GM21447 (cell line): Measurements from ENCODE around the gene FRAS1.
"Not testable (repeated sequence)": the region's sequence is repeated elsewhere in the genome, so short reads cannot be mapped to it uniquely, and the experiment has no call there.

Source experiments
- ATAC-seq: cut with Tn5 transposase; IDR thresholded peaks from one replicate; pipeline ENCODE4 v1.9.1; 2021; ENCODE audit not compliant: unreplicated experiment

FRAS1 gene

DNA sequence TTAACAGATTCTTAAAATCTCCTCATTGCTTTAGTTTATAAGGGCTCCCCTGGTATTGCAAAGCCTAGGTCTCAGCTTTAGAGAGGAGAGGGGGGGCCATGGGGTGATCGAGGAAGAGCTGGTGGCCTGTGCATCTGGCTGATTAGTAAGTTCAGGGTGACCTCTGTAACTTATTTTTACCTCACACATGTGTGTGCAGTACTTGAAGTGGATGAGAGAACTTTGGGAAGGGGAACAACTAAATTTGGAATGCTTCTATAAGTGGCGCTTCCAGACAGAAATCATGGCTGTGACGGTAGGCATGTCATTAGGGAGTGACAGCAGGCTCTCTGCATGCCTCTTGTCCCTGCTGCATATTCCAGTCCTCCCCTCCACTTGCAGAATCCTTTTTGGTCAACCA lies 41.9 kb downstream of the FRAS1 start:
- ATAC-seq, result no peak

DNA sequence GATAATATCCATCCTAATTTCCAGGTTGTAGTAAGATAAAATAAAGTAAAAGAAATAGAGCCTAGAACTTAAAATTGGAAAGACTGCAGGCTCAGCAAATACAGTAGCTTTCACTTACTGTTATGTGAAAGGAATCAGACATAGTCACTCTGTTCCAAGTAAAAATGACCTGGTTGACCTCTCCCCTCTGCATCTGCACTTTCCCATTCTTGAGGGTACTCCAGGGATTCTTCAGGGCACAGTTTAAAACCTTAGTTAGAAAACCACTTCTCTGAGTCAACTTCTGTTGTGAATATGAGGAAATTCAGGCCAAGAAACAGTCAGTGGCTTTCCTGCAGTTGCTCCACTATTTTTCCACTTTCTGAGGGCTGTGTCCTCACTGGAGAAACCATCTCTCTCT lies 42.9 kb downstream of the FRAS1 start:
- no peak for ATAC-seq

DNA sequence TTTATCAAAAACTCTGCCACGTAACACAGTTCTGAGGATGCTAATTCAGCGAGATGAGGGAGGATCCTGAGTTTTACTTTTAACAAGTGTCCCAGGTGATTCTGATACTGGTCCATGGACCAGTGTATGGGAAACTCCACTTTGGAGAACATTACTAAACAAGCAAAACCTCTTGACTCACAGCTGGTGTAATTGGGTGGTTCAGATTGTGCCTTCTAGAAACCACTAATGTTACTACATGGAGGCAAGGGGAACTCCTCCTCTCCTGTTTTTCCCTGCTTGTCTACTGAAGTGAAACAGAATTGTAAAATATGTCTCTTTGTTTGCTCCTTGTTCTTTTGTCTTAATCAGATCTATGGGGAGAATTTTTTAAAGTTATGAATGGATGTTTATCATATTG lies 62.6 kb downstream of the FRAS1 start:
- no peak for ATAC-seq

DNA sequence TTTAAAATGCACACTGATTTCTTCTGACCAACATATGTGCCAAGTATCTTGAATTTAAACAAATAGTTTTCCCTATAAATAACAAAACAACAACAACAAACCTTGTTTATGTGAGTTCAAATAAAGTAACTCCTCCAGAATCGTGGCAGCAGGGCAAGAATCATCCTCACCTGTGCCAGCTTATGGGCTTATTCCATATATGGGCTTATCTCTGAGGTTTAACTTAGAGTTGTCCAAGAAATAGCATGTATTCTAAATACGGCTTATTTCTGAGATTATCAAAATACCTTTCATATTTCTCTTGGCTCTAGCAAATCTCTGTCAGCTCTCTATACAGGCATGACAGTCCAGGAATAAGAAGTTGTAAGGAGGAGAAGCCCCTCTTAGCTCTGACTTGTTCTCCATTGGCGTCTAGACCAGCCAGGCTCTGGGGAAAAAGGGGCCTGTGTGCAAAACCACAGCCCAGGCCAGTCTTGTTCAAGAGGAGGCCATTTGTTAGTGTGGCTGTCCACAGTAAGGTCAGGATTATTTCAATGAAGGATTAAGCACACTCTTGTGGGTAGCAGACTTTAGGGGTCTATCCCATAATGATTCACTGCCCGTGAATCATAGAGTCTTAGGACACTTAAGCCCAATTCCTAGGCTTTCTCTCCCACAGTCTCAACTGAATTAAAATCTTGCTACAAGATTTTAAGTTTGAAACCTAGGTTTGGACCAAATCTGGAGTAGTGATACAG lies 63.2 kb downstream of the FRAS1 start:
- no peak for ATAC-seq

DNA sequence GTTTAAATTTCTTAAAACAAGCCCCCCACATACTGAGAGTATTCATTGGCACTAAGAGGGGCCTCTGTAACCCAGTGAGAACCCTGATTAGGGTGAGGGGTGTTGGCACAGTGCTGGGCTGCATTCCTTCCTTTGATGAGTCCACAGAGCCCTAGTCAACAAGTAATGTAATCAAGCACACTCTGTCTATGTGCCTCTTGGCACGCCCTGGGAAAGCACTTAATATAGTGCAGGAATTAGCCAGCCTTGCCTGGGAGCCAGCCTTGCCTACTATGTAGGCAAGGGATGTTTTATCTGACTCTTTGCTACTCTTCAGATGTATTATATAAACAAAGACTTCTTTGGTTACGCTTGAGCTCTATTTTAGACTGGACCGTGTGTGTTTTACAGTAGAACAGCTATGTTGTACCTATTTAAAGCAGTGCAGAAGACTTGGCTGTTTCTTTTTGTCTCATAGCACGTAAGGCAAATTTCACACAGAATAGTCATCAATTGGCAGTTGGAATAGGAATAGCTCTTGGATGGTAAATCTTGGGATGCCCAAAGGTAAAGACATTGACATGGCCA lies 64.3 kb downstream of the FRAS1 start:
- no peak for ATAC-seq

DNA sequence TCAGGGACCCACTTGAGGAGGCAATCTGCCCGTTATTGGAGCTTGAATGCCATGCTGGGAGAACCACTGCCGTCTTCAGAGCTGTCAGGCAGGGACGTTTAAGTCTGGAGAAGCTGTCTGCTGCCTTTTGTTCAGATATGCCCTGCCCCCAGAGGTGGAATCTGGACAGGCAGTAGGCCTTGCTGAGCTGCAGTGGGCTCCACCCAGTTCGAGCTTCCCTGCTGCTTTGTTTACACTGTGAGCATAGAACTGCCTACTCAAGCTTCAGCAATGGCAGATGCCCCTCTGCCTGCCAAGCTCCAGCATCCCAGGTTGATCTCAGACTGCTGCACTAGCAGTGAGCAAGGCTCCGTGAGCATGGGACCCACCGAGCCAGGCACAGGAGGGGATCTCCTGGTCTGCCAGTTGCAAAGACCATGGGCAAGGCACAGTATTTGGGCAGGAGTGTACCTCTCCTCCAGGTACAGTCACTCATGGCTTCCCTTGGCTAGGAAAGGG lies 68.8 kb downstream of the FRAS1 start:
- ATAC-seq, result not testable (repeated sequence)

DNA sequence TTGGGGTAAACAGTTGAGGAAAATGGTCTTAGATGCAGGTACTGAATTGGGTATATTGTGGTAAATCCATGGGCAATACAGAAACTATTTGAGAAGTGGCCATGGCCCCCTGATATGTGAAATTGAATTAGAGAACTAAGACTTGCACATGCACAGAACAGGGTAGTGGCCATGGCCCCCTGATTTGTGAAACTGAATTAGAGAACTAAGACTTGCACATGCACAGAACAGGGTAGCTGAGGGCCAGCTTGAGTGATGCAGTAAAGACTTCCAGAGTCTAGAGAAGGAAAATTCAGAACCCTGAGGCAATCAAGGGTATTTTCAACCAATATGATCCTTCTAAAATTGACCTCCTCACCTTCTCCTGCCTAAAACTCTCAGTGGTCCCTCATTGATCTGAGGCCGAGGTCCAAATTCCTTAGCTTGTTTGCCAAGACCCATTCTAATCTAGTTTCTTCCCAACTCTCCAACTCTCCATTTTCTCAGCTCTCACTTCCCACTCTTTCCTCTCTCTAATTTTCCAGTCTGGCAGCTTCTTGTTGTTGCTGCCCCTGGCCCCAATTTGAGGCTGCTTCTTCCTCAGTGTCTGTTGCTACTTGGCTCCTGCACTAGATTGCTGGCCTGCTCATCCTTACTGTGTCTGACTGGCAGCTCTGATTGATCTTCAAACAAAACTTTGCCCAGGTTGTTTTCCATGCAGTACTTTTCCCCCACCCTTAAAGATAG lies 72.4 kb downstream of the FRAS1 start:
- ATAC-seq, result no peak

DNA sequence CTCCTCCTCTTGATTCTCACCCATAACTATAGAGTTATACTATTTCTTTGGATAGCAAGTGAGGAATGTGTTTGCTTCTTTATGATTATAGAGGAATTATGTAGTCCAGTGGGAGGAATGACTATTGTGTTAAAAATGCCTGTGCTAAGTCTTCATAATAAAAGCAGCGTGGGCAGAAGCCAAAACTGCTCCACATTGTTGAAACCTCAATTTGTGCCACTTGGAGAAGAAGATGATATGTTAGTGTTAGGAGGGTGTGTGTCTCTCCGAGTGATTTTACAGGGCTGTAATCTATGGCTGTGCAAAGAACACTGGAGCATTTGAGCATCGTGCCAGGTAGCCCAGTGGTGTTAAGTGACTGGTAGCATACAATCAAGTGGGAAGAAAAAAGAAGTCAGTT lies 74.3 kb downstream of the FRAS1 start:
- ATAC-seq, result no peak

DNA sequence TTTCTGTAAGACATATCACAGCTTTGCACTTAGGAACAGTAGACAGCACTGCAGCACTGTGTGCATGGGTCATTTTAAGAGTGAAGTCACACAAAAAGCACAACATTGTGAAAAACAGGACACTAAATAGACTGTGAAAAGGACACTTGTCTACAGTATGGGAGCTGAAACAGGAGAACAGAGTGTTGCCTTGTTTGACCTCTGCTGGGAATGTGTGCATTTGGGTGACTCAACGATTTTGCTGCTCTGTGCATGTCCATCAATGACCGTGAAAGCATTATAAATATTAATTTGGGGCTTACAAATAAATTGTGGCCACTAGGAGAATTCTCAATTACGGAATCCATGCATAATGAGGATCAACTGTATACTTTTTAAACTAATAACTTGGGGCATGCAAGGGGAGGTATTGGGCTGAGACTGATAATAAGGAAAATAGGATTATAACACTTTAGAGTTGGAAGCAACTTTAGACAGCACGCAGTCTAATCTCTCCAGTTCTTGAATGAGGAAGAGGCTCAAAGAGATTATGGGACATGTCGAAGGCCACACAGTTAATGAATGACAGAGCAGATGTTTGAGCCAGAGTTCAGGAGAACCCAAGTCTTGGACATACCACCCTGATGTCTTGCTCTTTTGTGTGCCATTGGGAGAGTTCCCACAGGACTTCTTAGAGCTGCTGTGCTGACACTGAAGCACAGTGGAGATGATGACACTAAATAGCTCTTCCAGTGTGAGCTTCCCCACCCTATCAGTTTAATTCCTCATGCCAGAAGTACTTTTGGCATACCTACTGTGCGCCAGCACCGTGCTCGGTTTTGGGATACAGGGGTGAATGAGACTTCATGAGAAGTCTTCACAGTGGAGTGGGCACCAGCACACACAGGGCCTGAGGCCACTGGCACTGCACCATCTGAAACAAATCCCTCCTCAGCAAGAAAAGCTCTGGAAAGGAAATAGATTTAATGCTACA lies 79.3 kb downstream of the FRAS1 start:
- no peak for ATAC-seq

DNA sequence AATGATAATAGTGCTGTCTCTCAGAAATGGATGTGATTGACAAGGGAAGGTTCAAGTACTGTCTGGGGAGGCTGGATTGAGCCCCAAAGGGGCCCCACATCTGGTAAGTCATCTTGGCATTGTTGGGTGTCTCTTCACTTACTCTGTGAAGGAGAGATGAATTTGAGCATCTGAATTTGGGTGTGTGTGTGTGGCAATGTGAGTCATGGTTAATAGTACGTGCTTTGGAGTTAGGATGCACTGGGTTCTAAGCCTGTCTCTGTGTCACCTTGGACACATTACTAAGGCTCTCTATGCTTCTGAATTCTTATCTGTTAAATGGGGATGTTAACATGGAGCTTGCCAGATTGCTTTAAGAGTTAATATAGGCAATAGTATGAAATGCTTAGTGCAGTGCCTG lies 80.4 kb downstream of the FRAS1 start:
- no peak for ATAC-seq

DNA sequence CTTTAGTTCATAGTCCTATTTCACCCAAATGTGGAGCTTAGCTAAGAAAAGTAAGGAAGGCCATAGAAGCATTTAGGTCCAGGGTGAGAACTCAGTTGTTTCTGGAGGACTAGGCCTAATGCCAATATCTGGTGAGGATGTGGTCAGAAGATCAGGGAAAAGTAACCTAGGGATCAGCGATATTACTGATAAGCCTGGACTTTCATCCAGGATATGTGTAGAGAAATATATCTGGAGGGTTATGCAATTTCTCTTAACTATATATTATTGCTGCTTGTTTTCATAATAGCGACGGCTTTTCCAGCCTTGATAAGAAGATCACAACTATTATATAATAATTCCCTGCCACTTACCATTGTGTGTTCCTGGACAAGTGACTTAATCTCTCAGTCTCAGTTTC lies 81.1 kb downstream of the FRAS1 start:
- no peak for ATAC-seq

DNA sequence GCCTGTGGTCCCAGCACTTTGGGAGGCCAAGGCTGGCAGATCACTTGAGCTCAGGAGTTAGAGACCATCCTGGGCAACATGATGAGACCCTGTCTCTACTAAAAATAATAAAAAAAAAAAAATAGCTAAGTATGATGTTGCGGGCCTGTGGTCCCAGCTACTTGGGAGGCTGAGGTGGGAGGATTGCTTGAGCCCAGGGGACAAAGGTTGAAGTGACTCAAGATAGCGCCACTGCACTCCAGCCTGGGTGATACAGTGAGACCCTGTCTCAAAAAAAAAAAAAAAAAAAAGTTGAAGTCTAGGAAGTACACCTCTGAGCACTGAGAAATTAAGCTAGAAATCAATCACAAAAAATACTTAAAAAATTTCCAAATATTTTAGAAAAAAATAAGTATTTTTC lies 86.5 kb downstream of the FRAS1 start:
- ATAC-seq, result no peak

DNA sequence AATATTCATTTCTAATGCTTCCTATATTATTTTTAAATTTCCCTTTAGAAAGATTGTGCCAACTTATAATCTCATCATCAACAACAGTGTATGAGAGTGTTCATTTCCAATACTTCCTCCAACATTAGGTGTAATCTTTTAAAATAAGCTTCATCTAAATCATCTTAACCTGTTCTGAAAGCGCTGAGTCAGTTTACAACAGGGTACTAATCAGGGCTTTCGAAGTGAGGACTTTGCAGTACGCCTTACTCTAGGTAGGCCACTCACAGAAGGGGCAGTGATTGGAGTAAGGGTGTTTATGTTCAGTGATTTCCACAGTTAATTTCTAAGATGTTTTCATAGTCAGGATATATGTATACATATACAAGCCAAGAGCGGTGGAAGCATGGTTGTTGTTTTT lies 87.9 kb downstream of the FRAS1 start:
- no peak for ATAC-seq

DNA sequence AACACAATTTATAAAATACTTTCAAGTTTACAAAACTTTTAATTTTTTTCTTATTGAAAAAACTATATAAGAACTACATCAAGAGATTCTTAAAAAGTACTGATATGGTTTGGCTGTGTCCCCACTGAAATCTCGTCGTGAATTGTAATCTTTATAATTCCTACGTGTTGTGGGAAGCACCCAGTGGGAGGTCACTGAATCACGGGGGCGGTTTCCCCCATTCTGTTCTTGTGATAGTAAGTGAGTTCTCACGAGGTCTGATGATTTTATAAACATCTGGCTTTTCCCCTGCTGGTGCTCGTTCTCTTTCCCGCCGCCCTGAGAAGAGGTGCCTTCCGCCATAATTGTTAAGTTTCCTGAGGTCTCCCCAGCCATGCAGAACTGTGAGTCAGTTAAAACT lies 88.5 kb downstream of the FRAS1 start:
- no peak for ATAC-seq

DNA sequence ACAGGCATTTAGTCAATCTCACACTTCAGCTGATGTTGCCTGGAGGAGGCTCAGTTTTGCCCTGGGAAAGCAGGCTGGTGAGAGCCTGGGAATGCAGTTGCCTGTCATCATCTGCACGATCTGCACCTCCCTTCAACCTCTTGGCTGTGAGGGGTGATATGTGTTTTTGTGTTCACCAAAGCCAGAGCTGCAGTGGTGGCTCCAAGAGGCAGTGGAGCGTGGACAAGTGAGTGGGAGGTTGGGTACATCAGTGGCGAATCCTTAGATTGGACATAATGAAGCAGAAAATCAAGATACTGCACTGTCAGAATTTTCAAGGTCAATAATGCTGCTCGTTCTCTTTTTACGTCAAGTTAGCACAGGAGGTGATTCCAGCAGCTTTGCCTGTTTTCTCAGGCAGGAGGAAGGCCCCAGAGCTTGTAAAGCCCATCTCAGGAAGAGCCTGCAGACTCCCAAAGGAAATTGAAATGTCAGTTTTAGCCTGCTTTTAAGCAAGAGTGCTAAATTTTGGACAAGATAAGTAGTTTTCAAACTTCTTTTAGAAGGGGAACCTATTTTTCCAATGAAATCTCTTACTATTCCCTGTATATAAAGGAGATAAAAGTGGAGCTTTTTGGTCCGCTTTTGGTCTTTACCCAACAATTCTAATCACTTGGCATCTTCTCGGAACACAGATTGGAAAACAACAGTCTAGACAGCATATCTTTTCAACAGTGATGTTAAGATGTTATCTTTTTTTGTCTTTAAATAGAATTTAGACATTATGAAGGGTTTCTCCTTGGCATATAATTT lies 92.8 kb downstream of the FRAS1 start:
- no peak for ATAC-seq

DNA sequence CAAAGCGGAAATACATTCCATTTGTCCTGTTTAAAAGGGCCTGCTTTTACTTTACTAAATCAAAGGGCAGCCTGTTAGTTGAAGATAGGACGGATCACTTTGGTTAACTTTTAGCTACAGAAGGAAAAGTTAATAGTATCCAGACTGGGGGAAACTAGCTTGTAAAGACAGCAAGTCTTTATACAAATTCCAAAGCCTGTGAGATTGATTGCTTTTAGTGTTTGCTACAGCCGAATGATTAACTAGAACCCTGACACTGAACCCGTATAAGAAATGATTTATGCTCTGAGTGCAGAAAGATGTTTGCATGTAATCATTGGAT lies 93.4 kb downstream of the FRAS1 start:
- ATAC-seq, result no peak

DNA sequence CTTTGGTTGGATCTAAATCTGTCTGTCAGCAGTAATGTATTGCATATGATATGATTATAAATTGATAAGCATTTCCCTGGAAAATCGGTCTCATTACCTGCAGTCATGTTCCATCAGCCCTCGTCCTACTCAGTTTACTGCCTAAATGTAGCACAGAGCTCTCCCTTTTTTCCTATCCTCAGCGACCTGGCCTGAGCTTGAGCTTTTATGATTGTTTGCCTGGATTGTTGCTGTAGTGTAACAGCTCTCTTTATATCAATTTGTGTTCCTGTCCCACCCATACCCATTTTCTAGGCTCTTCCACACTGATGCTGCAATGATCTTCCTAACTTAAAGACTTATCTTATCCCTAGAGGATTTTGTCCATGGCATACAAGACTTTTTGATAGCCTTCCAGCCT lies 95.7 kb downstream of the FRAS1 start:
- ATAC-seq, result no peak

DNA sequence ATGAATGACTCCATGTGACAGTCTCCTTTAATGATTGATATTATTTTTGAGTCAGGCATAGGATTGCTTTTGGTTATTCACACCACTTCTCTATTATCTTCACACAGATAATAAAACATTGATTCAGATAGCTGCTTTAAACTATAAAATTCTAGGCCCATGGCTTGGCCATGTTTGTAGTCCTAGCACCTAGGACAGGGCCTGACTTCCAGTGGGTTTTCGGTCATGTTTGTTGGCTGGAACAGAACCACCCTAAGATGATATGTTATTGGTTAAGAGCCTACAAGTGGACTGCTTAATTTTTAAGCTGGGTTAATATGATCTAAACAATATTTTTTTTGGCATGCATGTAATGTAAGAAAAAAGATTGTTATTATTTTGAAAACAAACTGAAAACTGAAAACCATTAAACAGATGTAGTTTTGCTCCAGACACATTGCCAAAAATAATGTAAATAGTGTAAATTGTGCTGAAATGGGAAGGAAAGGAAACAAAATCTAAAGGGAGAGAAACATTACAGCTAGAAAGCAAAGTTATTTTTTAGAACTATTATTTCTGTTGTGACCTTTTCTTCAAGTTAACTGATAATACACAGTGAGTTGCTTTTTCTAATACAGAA lies 98.0 kb downstream of the FRAS1 start:
- no peak for ATAC-seq

DNA sequence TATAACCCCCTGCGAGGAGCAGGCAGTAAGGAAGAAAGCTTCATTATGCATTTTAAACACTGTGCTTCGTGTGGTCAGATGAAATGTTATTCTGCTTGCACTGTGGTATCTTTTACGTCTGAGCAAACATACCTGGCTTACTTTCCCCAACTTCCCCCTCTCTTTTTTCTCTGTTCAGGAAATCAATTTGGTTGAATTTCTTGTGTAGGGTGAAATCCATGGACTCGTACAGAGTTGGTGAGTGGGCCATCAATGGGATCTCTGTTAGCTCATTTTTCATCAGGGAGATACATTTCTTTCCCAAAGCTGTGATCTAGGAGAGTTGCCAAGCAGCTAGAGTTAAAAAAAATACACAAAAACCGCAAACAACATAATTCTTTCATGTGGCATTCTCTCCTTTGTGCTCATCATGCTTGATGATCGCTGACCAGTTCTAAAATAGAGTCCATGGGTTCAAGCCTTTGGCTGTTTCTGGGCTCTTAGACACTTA lies 98.5 kb downstream of the FRAS1 start:
- no peak for ATAC-seq

DNA sequence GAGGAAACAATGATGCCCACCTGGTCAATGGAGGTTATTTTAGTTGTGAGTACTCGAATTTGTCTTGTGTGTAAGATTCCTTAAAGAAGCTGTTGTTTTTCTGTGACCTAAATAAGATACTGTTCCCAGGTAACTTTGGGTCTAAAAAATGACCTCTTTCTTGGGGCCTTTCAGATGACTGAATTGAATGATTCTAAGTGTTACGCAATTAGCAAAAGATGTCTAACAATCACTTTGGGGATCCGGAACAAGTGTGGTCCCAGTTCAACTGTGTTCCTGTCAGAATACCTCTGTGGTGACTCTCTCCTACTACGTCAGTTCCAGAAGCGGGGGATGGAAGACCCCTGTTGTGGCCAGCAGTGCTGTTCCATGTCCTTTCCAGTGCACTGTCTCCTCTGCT lies 99.4 kb downstream of the FRAS1 start:
- ATAC-seq, result no peak
